ENCODE results near the gene PTPN23. TPM values are rescaled to one million over a fixed set of nuclear protein-coding genes. Genes with fewer than 3 reads are reported as not detected.

PTPN23 gene
- total and polyA plus RNA-seq, 2 of the 13 experiments (the other 11 are each of a cell fraction or from before 2014, with no cell fraction given) = 2.3 to 3.7 TPM

DNA sequence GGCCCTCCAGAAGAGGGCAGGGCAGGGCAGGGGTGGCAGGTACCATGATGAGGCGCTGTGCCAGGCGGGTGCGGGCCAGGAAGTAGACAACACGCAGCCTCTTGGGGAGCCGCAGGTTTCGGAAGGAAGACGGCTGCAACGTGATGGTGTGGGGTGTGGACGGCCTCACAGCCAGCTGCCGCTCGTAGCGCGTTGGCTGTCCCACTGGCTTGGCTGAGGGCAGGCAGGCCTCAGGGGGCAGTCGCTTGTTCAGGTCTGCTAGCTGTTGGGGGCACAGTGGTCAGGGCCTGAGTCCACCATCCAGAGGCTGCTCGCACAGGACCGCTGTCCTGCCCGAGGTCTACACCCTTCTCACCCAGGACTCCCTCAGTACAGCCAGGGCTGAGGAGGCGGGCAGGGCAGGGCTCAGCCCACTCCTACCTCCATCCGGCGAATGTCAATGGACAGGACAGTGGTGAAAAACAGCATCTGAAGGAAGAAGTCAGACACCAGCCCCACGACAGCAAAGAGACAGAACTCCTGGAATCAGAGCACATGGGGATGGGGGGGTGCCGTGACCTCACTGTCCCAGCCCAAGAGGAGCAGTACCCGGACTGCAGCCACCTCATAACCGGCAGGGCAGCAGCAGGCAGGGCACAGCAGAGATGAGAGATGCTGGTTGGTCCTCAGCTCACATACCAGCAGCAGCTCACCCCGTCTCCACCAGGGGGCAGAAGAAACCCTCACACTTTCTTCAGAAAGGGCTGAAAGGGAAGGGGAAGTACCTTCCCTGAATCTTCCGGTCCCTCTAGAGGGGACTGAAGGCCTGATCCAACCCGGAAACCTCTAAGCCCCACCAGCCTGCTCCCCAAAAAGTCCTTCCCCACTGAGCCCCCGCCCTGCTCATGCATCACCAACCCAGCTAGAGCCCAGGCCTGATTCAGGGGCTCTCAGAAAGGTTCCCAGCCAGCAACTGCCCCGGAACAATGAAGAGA, 40.0 kb downstream of the PTPN23 start (continued):
- TF ChIP-seq HMGXB3 (CRISPR knock-in tag; IDR thresholded peaks at IDR 0.05; ENCODE audit: borderline replicate concordance) = no peak
- TF ChIP-seq, protein P1, sequence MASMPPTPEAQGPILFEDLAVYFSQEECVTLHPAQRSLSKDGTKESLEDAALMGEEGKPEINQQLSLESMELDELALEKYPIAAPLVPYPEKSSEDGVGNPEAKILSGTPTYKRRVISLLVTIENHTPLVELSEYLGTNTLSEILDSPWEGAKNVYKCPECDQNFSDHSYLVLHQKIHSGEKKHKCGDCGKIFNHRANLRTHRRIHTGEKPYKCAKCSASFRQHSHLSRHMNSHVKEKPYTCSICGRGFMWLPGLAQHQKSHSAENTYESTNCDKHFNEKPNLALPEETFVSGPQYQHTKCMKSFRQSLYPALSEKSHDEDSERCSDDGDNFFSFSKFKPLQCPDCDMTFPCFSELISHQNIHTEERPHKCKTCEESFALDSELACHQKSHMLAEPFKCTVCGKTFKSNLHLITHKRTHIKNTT (CRISPR knock-in tag; IDR thresholded peaks at IDR 0.05) = no peak
- no peak for TF ChIP-seq HES4 (CRISPR knock-in tag; IDR thresholded peaks at IDR 0.05; ENCODE audit: borderline replicate concordance)
- TF ChIP-seq ZNF136 (CRISPR knock-in tag; IDR thresholded peaks at IDR 0.05; ENCODE audit: low read depth) = no peak
- TF ChIP-seq JUN (CRISPR knock-in tag; IDR thresholded peaks at IDR 0.05) = no peak
- no peak for TF ChIP-seq ZNF24 (IDR thresholded peaks at IDR 0.05)
- no peak for TF ChIP-seq ARID2 (CRISPR knock-in tag; IDR thresholded peaks at IDR 0.05; ENCODE audit: borderline replicate concordance)
- TF ChIP-seq, protein P2, sequence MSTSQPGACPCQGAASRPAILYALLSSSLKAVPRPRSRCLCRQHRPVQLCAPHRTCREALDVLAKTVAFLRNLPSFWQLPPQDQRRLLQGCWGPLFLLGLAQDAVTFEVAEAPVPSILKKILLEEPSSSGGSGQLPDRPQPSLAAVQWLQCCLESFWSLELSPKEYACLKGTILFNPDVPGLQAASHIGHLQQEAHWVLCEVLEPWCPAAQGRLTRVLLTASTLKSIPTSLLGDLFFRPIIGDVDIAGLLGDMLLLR (CRISPR knock-in tag; IDR thresholded peaks at IDR 0.05) = no peak
- TF ChIP-seq TBL1XR1 (IDR thresholded peaks at IDR 0.05; ENCODE audit: borderline replicate concordance, low read length, partially characterized antibody) = no peak
- TF ChIP-seq RCOR2 (CRISPR knock-in tag; IDR thresholded peaks at IDR 0.05) = no peak
- TF ChIP-seq ARNTL (CRISPR knock-in tag; IDR thresholded peaks at IDR 0.05) = no peak
- TF ChIP-seq ZBTB49 (CRISPR knock-in tag; IDR thresholded peaks at IDR 0.05; ENCODE audit: borderline replicate concordance) = no peak
- no peak for TF ChIP-seq ZNF530 (CRISPR knock-in tag; IDR thresholded peaks at IDR 0.05; ENCODE audit: low read depth)
- no peak for TF ChIP-seq ZNF446 (CRISPR knock-in tag; IDR thresholded peaks at IDR 0.05)
- TF ChIP-seq ZSCAN31 (CRISPR knock-in tag; IDR thresholded peaks at IDR 0.05; ENCODE audit: low read depth) = no peak
- no peak for TF ChIP-seq RFX3 (CRISPR knock-in tag; IDR thresholded peaks at IDR 0.05)
- TF ChIP-seq, protein P3, sequence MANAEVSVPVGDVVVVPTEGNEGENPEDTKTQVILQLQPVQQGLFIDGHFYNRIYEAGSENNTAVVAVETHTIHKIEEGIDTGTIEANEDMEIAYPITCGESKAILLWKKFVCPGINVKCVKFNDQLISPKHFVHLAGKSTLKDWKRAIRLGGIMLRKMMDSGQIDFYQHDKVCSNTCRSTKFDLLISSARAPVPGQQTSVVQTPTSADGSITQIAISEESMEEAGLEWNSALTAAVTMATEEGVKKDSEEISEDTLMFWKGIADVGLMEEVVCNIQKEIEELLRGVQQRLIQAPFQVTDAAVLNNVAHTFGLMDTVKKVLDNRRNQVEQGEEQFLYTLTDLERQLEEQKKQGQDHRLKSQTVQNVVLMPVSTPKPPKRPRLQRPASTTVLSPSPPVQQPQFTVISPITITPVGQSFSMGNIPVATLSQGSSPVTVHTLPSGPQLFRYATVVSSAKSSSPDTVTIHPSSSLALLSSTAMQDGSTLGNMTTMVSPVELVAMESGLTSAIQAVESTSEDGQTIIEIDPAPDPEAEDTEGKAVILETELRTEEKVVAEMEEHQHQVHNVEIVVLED (CRISPR knock-in tag; IDR thresholded peaks at IDR 0.05; ENCODE audit: borderline replicate concordance) = no peak

All from HepG2 (cell line).